ENCODE data around the gene ZXDC.

GRCh38 chr3:126512026-126512425 is 36.3 kb upstream of the ZXDC start:
- TF ChIP-seq EZH2phosphoT487 (IDR thresholded peaks at IDR 0.05; ENCODE audit: insufficient read depth, low read depth) = no peak
- TF ChIP-seq EZH2 (IDR thresholded peaks at IDR 0.05; ENCODE audit: insufficient read depth, poor library complexity, severe bottlenecking) = no peak
